Stomach (tissue), 9 donors: ENCODE measurements around the gene AKAP10. TPM values are rescaled to one million over a fixed set of nuclear protein-coding genes. Genes with fewer than 3 reads are reported as not detected.

Source experiments
- DNase-seq, 2 donors: peaks; one replicate each; pipeline versions ENCODE4 v3.0.0 to v3.0.0-alpha.2; 2013 to 2019
- H3K27ac ChIP-seq, 5 donors: fragments of 200-600 bp in 4 of 5; sonication (generic) in 4 of 5; one replicate each; pipeline ENCODE4 v1.5.1; 2013 to 2019; ENCODE audit warnings: mild to moderate bottlenecking in 1 of 5, moderate library complexity in 1 of 5
- H3K27me3 ChIP-seq, 3 donors: fragments of 200-600 bp; sonication (generic); one replicate each; pipeline ENCODE4 v1.5.1; 2017 to 2019; ENCODE audit warnings: mixed run types in 1 of 3
- H3K36me3 ChIP-seq, 4 donors: fragments of 200-600 bp; sonication (generic); 1 replicate in 3 of 4; 2 replicates in 1 of 4; pipeline ENCODE4 v1.5.1; 2016 to 2019
- H3K4me1 ChIP-seq, 4 donors: fragments of 200-600 bp; sonication (generic); one replicate each; pipeline ENCODE4 v1.5.1; 2016 to 2019
- H3K4me3 ChIP-seq, 4 donors: fragments of 200-600 bp; sonication (generic) in 3 of 4; one replicate each; pipeline ENCODE4 v1.5.1; 2016 to 2019; ENCODE audit warnings: mild to moderate bottlenecking in 1 of 4
- H3K9me3 ChIP-seq, 4 donors: fragments of 200-600 bp; sonication (generic); one replicate each; pipeline ENCODE4 v1.5.1; 2016 to 2019
- EP300 ChIP-seq: sonication (generic); formaldehyde crosslinking; IDR thresholded peaks from one replicate; pipeline ENCODE4 v1.6.1; 2017; ENCODE audit warnings: antibody characterized with exemption
- POLR2A ChIP-seq, 4 donors: fragments of 450-650 bp; IDR thresholded peaks; one replicate each; pipeline ENCODE4 v1.6.1; 2016; ENCODE audit warnings: antibody characterized with exemption in 4 of 4, control low read depth in 2 of 4, mild to moderate bottlenecking in 1 of 4, moderate library complexity in 1 of 4
- POLR2AphosphoS5 ChIP-seq, 3 donors: sonication (generic); formaldehyde crosslinking; IDR thresholded peaks; one replicate each; pipeline ENCODE4 v1.6.1; 2016; ENCODE audit warnings: antibody characterized with exemption in 3 of 3
- WGBS, 5 donors: extraction: QIAGEN DNeasy Blood & Tissue Kit in 3 of 5; methylation state at CpG; one replicate each; pipeline versions ENCODE4 v1.1.5 to v1.1.7; 2013 to 2018; 5-methylcytosine and 5-hydroxymethylcytosine counted together
- intact Hi-C: fragments of 100-400 bp; cut with DNase I; formaldehyde crosslinking; loops from one replicate; pipeline ENCODE4 v1.15.1; 2023; ENCODE audit warnings: low total_unique reads
- polyA plus RNA-seq, 3 donors: library from polyadenylated mRNA; stranded (reverse); fragments of 200-250 nt; gene quantifications; one replicate each; pipeline ENCODE4 v1.2.3, GENCODE V29; 2013
- total RNA-seq, 5 donors: library from RNA; depleted of rRNA; stranded (reverse); fragments of >200 nt; gene quantifications; one replicate each; pipeline versions ENCODE4 v1.1.0 to v1.2.3, GENCODE V29; 2014 to 2016
- TF ChIP-seq, protein P1 (sequence below), 7 experiments: fragments of 450-650 bp in 4 of 7; fragments of 200-600 bp in 3 of 7; sonication (generic) in 3 of 7; IDR thresholded peaks; one replicate each; pipeline ENCODE4 v1.5.1; 2016 to 2019; ENCODE audit warnings: antibody characterized with exemption in 7 of 7, control low read depth in 2 of 7, mild to moderate bottlenecking in 1 of 7
- donor health status: healthy with polysubstance abuse.
- donor health status: Bipolar disorder and iron deficiency.
- donor health status: healthy.

Gene AKAP10
- total and polyA plus RNA-seq, 8 donors: 5.1 to 54.5 (median 25.7) TPM

DNA sequence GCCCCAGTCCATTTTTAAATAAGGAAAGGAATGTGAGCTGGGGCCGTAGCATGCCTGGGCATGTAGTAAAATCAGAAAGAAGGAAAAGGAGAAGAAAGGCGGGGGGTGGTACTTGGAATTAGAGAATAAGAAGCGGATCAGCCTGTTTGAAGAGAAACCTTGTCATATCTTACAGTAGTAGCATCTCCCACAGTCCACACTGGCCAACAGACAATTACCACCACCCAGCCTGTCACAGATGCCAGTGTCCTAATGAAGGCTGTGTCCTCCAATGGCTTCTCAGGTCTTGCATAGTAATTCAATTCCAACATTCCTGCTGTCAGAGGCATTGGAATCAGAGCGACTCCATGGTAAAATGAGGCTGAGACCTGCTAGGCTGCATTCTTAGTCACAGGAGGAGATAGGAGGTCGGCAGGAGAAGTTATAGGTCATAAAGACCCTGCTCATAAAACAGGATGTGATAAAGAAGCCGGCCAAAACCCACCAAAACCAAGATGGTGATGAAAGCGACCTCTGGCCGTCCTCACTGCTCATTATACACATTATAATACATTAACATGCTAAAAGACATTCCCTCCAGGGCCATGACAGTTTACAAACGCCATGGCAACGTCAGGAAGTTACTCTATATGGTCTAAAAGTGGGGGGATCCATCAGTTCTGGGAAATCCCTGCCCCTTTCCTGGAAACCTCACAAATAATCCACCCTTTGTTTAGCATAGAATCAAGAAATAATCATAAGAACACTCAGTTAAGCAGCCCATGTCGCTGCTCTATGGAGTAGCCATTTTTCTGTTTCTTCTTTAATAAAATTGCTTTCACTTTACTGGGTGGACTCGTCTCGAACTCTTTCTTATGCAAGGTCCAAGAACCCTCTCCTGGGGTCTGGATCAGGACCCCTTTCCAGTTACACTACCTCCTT is 9.6 kb upstream of the AKAP10 start:
- TF ChIP-seq, protein P1, sequence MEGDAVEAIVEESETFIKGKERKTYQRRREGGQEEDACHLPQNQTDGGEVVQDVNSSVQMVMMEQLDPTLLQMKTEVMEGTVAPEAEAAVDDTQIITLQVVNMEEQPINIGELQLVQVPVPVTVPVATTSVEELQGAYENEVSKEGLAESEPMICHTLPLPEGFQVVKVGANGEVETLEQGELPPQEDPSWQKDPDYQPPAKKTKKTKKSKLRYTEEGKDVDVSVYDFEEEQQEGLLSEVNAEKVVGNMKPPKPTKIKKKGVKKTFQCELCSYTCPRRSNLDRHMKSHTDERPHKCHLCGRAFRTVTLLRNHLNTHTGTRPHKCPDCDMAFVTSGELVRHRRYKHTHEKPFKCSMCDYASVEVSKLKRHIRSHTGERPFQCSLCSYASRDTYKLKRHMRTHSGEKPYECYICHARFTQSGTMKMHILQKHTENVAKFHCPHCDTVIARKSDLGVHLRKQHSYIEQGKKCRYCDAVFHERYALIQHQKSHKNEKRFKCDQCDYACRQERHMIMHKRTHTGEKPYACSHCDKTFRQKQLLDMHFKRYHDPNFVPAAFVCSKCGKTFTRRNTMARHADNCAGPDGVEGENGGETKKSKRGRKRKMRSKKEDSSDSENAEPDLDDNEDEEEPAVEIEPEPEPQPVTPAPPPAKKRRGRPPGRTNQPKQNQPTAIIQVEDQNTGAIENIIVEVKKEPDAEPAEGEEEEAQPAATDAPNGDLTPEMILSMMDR (IDR thresholded peaks at IDR 0.05): no peak
- TF ChIP-seq EP300: no peak
- no peak for TF ChIP-seq POLR2AphosphoS5 (IDR thresholded peaks at IDR 0.05)
- TF ChIP-seq POLR2A (IDR thresholded peaks at IDR 0.05): no peak
- WGBS, 5 donors: 66 to 69% (median 66%) methylated on average over 13 of the region's 13 CpGs
- intact Hi-C loops: no loop called here

GRCh38 chr17:19979917-19980770 is 2.5 kb upstream of the AKAP10 start:
- Histone ChIP-seq H3K27me3 (no peaks in the 10 kb centered on the region), H3K4me1 (peaks cover 23 to 44% (median 32%) of the 10 kb centered on the region in 4 donors), H3K36me3 (peaks cover 0 to 5% (median 0%) of the 10 kb centered on the region in 4 donors), H3K9me3 (no peaks in the 10 kb centered on the region), H3K4me3 (no peak overlapping the region), H3K27ac (peak overlapping the region in 3 of 5 donors; percentile 9 to 47 (median 30))
- WGBS, 5 donors: 64 to 81% (median 72%) methylated on average over 29 to 43 of the region's 43 CpGs
- intact Hi-C loops: no loop called here
- peak in 1 of 2 donors; percentile 34 for DNase-seq
- TF ChIP-seq POLR2AphosphoS5 (IDR thresholded peaks at IDR 0.05) (no peak), POLR2A (IDR thresholded peaks at IDR 0.05) (no peak), EP300 (no peak)
- TF ChIP-seq, protein P1 (IDR thresholded peaks at IDR 0.05): no peak

More for the DNA sequence above, 9.6 kb upstream of the AKAP10 start:
- H3K4me3 ChIP-seq: no peak overlapping the region
- H3K36me3 ChIP-seq: no peaks in the 10 kb centered on the region
- peaks cover 0 to 11% (median 0%) of the 10 kb centered on the region in 3 donors for H3K27me3 ChIP-seq
- H3K4me1 ChIP-seq: no peaks in the 10 kb centered on the region
- no peak for DNase-seq
- no peak overlapping the region for H3K27ac ChIP-seq
- H3K9me3 ChIP-seq: no peaks in the 10 kb centered on the region

- peak overlapping the region in 2 of 4 donors; percentile 88 to 99 for H3K4me3 ChIP-seq
- intact Hi-C loops: no loop called here
- 81 to 93% (median 91%) methylated on average over 13 of the region's 13 CpGs for WGBS, 5 donors
Measured at GRCh38 chr17:19978805-19979211, 1.2 kb upstream of the AKAP10 start.

More at GRCh38 chr17:19978805-19979211, 1.2 kb upstream of the AKAP10 start:
- H3K9me3 ChIP-seq: no peaks in the 10 kb centered on the region
- peak overlapping the region in 3 of 5 donors; percentile 91 to 97 (median 93) for H3K27ac ChIP-seq
- peaks cover 0 to 12% (median 1%) of the 10 kb centered on the region in 4 donors for H3K36me3 ChIP-seq
- peaks cover 23 to 56% (median 40%) of the 10 kb centered on the region in 4 donors for H3K4me1 ChIP-seq
- H3K27me3 ChIP-seq: no peaks in the 10 kb centered on the region
- no peak for TF ChIP-seq EP300
- TF ChIP-seq POLR2AphosphoS5 (IDR thresholded peaks at IDR 0.05): no peak
- TF ChIP-seq, protein P1 (IDR thresholded peaks at IDR 0.05): no peak
- no peak for TF ChIP-seq POLR2A (IDR thresholded peaks at IDR 0.05)
- no peak for DNase-seq
